Prostate gland (tissue), 2 donors: ENCODE measurements around the gene ACY1. TPM values are rescaled to one million over a fixed set of nuclear protein-coding genes. Genes with fewer than 3 reads are reported as not detected.
A peak's percentile ranks its signal among the peaks of the same experiment; 100 is the strongest.

ENCODE experiments used
- DNase-seq: peaks from one replicate; pipeline ENCODE4 v3.0.0-alpha.2; 2019; ENCODE audit warnings: low spot score
- H3K27ac ChIP-seq, 2 donors: fragments of 200-600 bp; sonication (generic); 2 replicates each; pipeline ENCODE4 v1.5.1; 2017 to 2019
- H3K27me3 ChIP-seq: fragments of 200-600 bp; sonication (generic); replicated peaks from 2 replicates; pipeline ENCODE4 v1.5.1; 2019; ENCODE audit not compliant: insufficient read depth
- H3K36me3 ChIP-seq, 2 donors: fragments of 200-600 bp; sonication (generic); 1 replicate in 1 of 2; 2 replicates in 1 of 2; pipeline versions ENCODE4 v1.5.1 to v1.8.1; 2017 to 2019
- H3K4me1 ChIP-seq: fragments of 200-600 bp; sonication (generic); replicated peaks from 2 replicates; pipeline ENCODE4 v1.5.1; 2019
- H3K4me3 ChIP-seq, 2 donors: fragments of 200-600 bp; sonication (generic); 2 replicates each; pipeline ENCODE4 v1.5.1; 2017 to 2019
- H3K9me3 ChIP-seq: fragments of 200-600 bp; sonication (generic); 2 replicates; pipeline ENCODE4 v1.5.1; 2017
- POLR2A ChIP-seq: fragments of 450-650 bp; IDR thresholded peaks from one replicate; pipeline ENCODE4 v1.6.1; 2016; ENCODE audit warnings: antibody characterized with exemption, mild to moderate bottlenecking
- POLR2AphosphoS5 ChIP-seq: sonication (generic); formaldehyde crosslinking; IDR thresholded peaks from one replicate; pipeline ENCODE4 v1.6.1; 2017; ENCODE audit warnings: antibody characterized with exemption
- WGBS: methylation state at CpG from one replicate; pipeline ENCODE4 v1.1.5; 2018; 5-methylcytosine and 5-hydroxymethylcytosine counted together
- intact Hi-C: fragments of 100-400 bp; cut with DNase I; formaldehyde crosslinking; loops from one replicate; pipeline ENCODE4 v1.14.2; 2022
- total RNA-seq, 2 donors: library from RNA; depleted of rRNA; stranded (reverse); fragments of >200 nt; gene quantifications; one replicate each; pipeline ENCODE4 v1.1.0, GENCODE V29; 2016
- TF ChIP-seq, protein P1 (sequence below), 4 experiments: fragments of 200-600 bp in 2 of 4; fragments of 450-650 bp in 2 of 4; sonication (generic) in 2 of 4; IDR thresholded peaks; 1 replicate in 3 of 4; 2 replicates in 1 of 4; pipeline ENCODE4 v1.5.1; 2016 to 2019; ENCODE audit warnings: antibody characterized with exemption in 4 of 4, mild to moderate bottlenecking in 2 of 4, moderate library complexity in 2 of 4

ACY1 gene
- total RNA-seq, 2 donors from 2014 or later: 42.1 to 82.6 TPM

GRCh38 chr3:51977446-51978142, 5.7 kb upstream of the ACY1 start:
- intact Hi-C loops: no loop called here
- TF ChIP-seq POLR2A (no peak), POLR2AphosphoS5 (no peak)
- TF ChIP-seq, protein P1, sequence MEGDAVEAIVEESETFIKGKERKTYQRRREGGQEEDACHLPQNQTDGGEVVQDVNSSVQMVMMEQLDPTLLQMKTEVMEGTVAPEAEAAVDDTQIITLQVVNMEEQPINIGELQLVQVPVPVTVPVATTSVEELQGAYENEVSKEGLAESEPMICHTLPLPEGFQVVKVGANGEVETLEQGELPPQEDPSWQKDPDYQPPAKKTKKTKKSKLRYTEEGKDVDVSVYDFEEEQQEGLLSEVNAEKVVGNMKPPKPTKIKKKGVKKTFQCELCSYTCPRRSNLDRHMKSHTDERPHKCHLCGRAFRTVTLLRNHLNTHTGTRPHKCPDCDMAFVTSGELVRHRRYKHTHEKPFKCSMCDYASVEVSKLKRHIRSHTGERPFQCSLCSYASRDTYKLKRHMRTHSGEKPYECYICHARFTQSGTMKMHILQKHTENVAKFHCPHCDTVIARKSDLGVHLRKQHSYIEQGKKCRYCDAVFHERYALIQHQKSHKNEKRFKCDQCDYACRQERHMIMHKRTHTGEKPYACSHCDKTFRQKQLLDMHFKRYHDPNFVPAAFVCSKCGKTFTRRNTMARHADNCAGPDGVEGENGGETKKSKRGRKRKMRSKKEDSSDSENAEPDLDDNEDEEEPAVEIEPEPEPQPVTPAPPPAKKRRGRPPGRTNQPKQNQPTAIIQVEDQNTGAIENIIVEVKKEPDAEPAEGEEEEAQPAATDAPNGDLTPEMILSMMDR (IDR thresholded peaks at IDR 0.05): no peak
- Histone ChIP-seq H3K27ac (no peak overlapping the region), H3K9me3 (no peaks in the 10 kb centered on the region), H3K27me3 (no peaks in the 10 kb centered on the region), H3K4me3 (no peak overlapping the region), H3K36me3 (no peaks in the 10 kb centered on the region), H3K4me1 (peaks cover 17% of the 10 kb centered on the region)
- 81% methylated on average over 9 of the region's 9 CpGs for WGBS
- no peak for DNase-seq

- DNase-seq: no peak
- Histone ChIP-seq H3K27me3 (no peaks in the 10 kb centered on the region), H3K4me3 (no peak overlapping the region), H3K36me3 (no peaks in the 10 kb centered on the region), H3K4me1 (peaks cover 17% of the 10 kb centered on the region), H3K27ac (no peak overlapping the region), H3K9me3 (no peaks in the 10 kb centered on the region)
- intact Hi-C loops: no loop called here
- TF ChIP-seq POLR2A (no peak), POLR2AphosphoS5 (no peak)
- TF ChIP-seq, protein P1 (IDR thresholded peaks at IDR 0.05): no peak
- 86% methylated on average over 4 of the region's 4 CpGs for WGBS
Observed at GRCh38 chr3:51978143-51978502, 5.2 kb upstream of the ACY1 start.

GRCh38 chr3:51980253-51980652, 3.1 kb upstream of the ACY1 start:
- Histone ChIP-seq H3K36me3 (no peaks in the 10 kb centered on the region), H3K4me3 (no peak overlapping the region), H3K4me1 (peaks cover 16% of the 10 kb centered on the region), H3K27me3 (no peaks in the 10 kb centered on the region), H3K27ac (no peak overlapping the region), H3K9me3 (no peaks in the 10 kb centered on the region)
- TF ChIP-seq, protein P1 (IDR thresholded peaks at IDR 0.05): no peak
- TF ChIP-seq POLR2AphosphoS5: no peak
- TF ChIP-seq POLR2A: no peak
- DNase-seq: no peak
- 96% methylated on average over 10 of the region's 10 CpGs for WGBS
- intact Hi-C loops: no loop called here

DNA sequence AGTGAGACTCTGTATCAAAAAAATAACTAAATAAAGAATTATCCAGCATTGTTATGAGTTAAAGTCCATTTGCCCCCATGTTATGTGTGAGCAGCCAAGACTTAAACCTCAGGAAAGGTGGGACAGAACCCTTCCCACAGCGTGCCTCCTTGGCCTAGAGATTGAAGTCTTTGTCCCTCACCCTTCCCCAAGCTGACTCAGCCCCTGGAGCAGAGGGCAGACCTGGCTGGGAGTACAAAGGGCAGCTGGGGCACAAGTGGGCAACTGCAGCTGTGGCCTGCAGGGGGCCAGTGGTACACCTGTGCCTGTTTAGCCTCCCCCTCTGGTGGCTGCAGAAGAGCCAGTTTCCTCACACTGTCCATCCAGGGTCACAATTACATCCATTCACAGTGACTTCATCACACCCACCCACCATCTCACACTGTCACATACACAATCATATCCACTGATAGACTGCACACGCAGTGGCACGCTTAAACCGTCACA, 940 bp upstream of the ACY1 start:
- no peaks in the 10 kb centered on the region for H3K27me3 ChIP-seq
- no peak for TF ChIP-seq POLR2AphosphoS5
- TF ChIP-seq, protein P1 (IDR thresholded peaks at IDR 0.05): peak in 3 of 4 experiments; percentile 12 to 36 (median 16)
- TF ChIP-seq POLR2A: no peak
- peaks cover 11% of the 10 kb centered on the region for H3K4me1 ChIP-seq
- intact Hi-C loops: no loop called here
- WGBS: 8% methylated on average over 4 of the region's 4 CpGs
- H3K36me3 ChIP-seq: no peaks in the 10 kb centered on the region
- DNase-seq: no peak
- no peaks in the 10 kb centered on the region for H3K9me3 ChIP-seq
- H3K27ac ChIP-seq: peak overlapping the region; percentile 89 to 90
- peak overlapping the region; percentile 34 to 41 for H3K4me3 ChIP-seq
